ENCODE measurements around the gene GBF1. TPM values are rescaled to one million over a fixed set of nuclear protein-coding genes. Genes with fewer than 3 reads are reported as not detected.

GBF1 gene
- total and polyA plus RNA-seq, 2 of the 13 experiments (the other 11 are each of a cell fraction or from before 2014, with no cell fraction given), result 17.1 to 21.9 TPM

GRCh38 chr10:102245082-102245931 lies at the start of gene GBF1 (continued):
- TF ChIP-seq PRDM15 (CRISPR knock-in tag; IDR thresholded peaks at IDR 0.05) (0 out of 2 replicates have a peak, but pooled peaks have one; percentile 53), MEF2D (CRISPR knock-in tag; IDR thresholded peaks at IDR 0.05) (peak; percentile 45; the same call in 1 of the 2 replicates), BCL6 (CRISPR knock-in tag; IDR thresholded peaks at IDR 0.05) (no peak), IRF9 (CRISPR knock-in tag; IDR thresholded peaks at IDR 0.05; ENCODE audit: borderline replicate concordance) (peak; percentile 58; the same call in 1 of the 2 replicates), JUN (CRISPR knock-in tag; IDR thresholded peaks at IDR 0.05) (peak; percentile 26; the same call in 1 of the 2 replicates), E2F1 (CRISPR knock-in tag; IDR thresholded peaks at IDR 0.05) (peak; percentile 59; the same call in 1 of the 2 replicates), RNF2 (conservative IDR thresholded peaks at IDR 0.05; ENCODE audit: low read depth) (no peak), ZNF512B (CRISPR knock-in tag; IDR thresholded peaks at IDR 0.05; ENCODE audit: borderline replicate concordance) (no peak), FOSL1 (CRISPR knock-in tag; IDR thresholded peaks at IDR 0.05; ENCODE audit: borderline replicate concordance) (no peak), ZNF766 (CRISPR knock-in tag; IDR thresholded peaks at IDR 0.05; ENCODE audit: borderline replicate concordance) (no peak), NAIF1 (CRISPR knock-in tag; IDR thresholded peaks at IDR 0.05; ENCODE audit: borderline replicate concordance) (0 out of 2 replicates have a peak, but pooled peaks have one; percentile 49), ZNF143 (CRISPR knock-in tag; IDR thresholded peaks at IDR 0.05) (peak; percentile 84), SMC3 (IDR thresholded peaks at IDR 0.05; ENCODE audit: low read length) (no peak), ZNF468 (CRISPR knock-in tag; IDR thresholded peaks at IDR 0.05) (no peak), ZNF776 (CRISPR knock-in tag; IDR thresholded peaks at IDR 0.05) (no peak), ELF1 (CRISPR knock-in tag; IDR thresholded peaks at IDR 0.05) (peak; percentile 64), ZBTB7B (CRISPR knock-in tag; IDR thresholded peaks at IDR 0.05) (no peak), ZBTB33 (CRISPR knock-in tag; IDR thresholded peaks at IDR 0.05) (no peak)
